K562 (cell line): ENCODE data around the gene BCKDHB. TPM values are rescaled to one million over a fixed set of nuclear protein-coding genes. Genes with fewer than 3 reads are reported as not detected.
A peak's percentile ranks its signal among the peaks of the same experiment; 100 is the strongest.

Experiments used
- ATAC-seq: fragments of 200-7000 bp; cut with Tn5 transposase; 3 replicates; pipeline ENCODE4 v1.9.1; 2020; ENCODE audit warnings: moderate library complexity
- BruUV-seq: library from RNA; stranded (reverse); fragments of 400-500 nt; replicated peaks from 2 replicates; lab custom pipeline; 2021; lab: Mats Ljungman, UMichigan
- CTCF ChIA-PET: fragments of 300-600 bp; formaldehyde crosslinking; extraction: SDS; loops from one replicate; lab custom pipeline; 2021; ENCODE audit warnings: low intra/inter-chr PET ratio; lab: Yijun Ruan, JAX
- POLR2A ChIA-PET: fragments of 300-600, 350-650 bp; sonication (Branson Sonifier 250); formaldehyde crosslinking; extraction: SDS; loops from one replicate; lab custom pipeline; 2021; ENCODE audit warnings: antibody characterized with exemption, inconsistent platforms; lab: Yijun Ruan, JAX
- DNase-seq, 4 experiments: peaks; one replicate each; pipeline versions ENCODE4 v3.0.0 to v3.0.0-alpha.2; 2011 to 2018; ENCODE audit warnings: low spot score in 3 of 4, mixed read lengths in 3 of 4; ENCODE audit errors: extremely low read depth in 1 of 4
- FAIRE-seq: peaks from 2 replicates; lab custom pipeline; 2011; peaks lifted over from hg19 to GRCh38; lab: Jason Lieb, UNC
- H2AFZ ChIP-seq: 2 replicates; pipeline ENCODE4 v1.6.0; 2011; ENCODE audit warnings: low read depth, low read length, control low read depth, inconsistent platforms
- H3K27ac ChIP-seq: fragments of 200-600 bp; 3 replicates; pipeline ENCODE4 v1.8.0; 2011; ENCODE audit warnings: low read depth, mild to moderate bottlenecking, control low read depth, inconsistent platforms, low read length, moderate library complexity, mixed read lengths; ENCODE audit errors: extremely low read depth
- H3K27me3 ChIP-seq, 2 experiments: fragments of 300-600 bp in 1 of 2; 2 replicates in 1 of 2; 3 replicates in 1 of 2; pipeline versions ENCODE4 v1.6.0 to v1.8.0; 2011; ENCODE audit warnings: inconsistent platforms in 2 of 2, low read length in 2 of 2, mild to moderate bottlenecking in 1 of 2, mixed read lengths in 1 of 2, moderate library complexity in 1 of 2; ENCODE audit not compliant: control insufficient read depth in 2 of 2, insufficient read depth in 2 of 2
- H3K36me3 ChIP-seq: fragments of 300-600 bp; 3 replicates; pipeline ENCODE4 v1.8.0; 2011; ENCODE audit warnings: mild to moderate bottlenecking, low read length, inconsistent platforms; ENCODE audit not compliant: control insufficient read depth, insufficient read depth
- H3K4me1 ChIP-seq, 2 experiments: fragments of 200-600 bp in 1 of 2; replicated peaks in 1 of 2; 2 replicates in 1 of 2; 3 replicates in 1 of 2; pipeline versions ENCODE4 v1.5.1 to v1.8.0; 2011; ENCODE audit warnings: inconsistent platforms in 2 of 2, low read length in 2 of 2, mild to moderate bottlenecking in 1 of 2, mixed read lengths in 1 of 2, moderate library complexity in 1 of 2; ENCODE audit not compliant: control insufficient read depth in 2 of 2, insufficient read depth in 2 of 2
- H3K4me2 ChIP-seq: 2 replicates; pipeline ENCODE4 v1.6.1; 2011; ENCODE audit warnings: low read length, control low read depth, inconsistent platforms, mixed read lengths; ENCODE audit not compliant: insufficient read depth
- H3K4me3 ChIP-seq: fragments of 200-600 bp; sonication (generic), shearing (Covaris generic); 2 replicates; pipeline ENCODE4 v1.5.1; 2016; ENCODE audit warnings: control low read depth, inconsistent platforms
- H3K79me2 ChIP-seq: fragments of 200-600 bp; 3 replicates; pipeline ENCODE4 v1.8.0; 2011; ENCODE audit warnings: low read length, inconsistent platforms; ENCODE audit not compliant: control insufficient read depth, insufficient read depth
- H3K9ac ChIP-seq, 2 experiments: 2 replicates each; pipeline versions ENCODE4 v1.6.0 to v1.6.1; 2011; ENCODE audit warnings: low read depth in 2 of 2, low read length in 2 of 2, control low read depth in 1 of 2, inconsistent platforms in 1 of 2, mild to moderate bottlenecking in 1 of 2, mixed read lengths in 1 of 2; ENCODE audit not compliant: insufficient read depth in 1 of 2
- H3K9me1 ChIP-seq: one replicate; pipeline ENCODE4 v1.6.0; 2011; ENCODE audit warnings: inconsistent platforms, mild to moderate bottlenecking, low read length, moderate library complexity; ENCODE audit not compliant: control insufficient read depth, insufficient read depth
- H3K9me3 ChIP-seq: replicated peaks from 2 replicates; pipeline ENCODE4 v1.5.1; 2011; ENCODE audit warnings: low read depth, low read length, inconsistent platforms; ENCODE audit not compliant: control insufficient read depth, insufficient read depth
- H4K20me1 ChIP-seq: replicated peaks from 2 replicates; pipeline ENCODE4 v1.6.1; 2011; ENCODE audit warnings: low read length, inconsistent platforms, mixed read lengths; ENCODE audit not compliant: control insufficient read depth, insufficient read depth
- AFF1 ChIP-seq, 2 experiments: fragments of 450-650 bp; IDR thresholded peaks; 2 replicates each; pipeline ENCODE4 v1.6.1; 2018; ENCODE audit warnings: mild to moderate bottlenecking in 2 of 2, low read depth in 1 of 2; ENCODE audit not compliant: partially characterized antibody in 2 of 2
- CREB1 ChIP-seq, 2 experiments: sonication (generic) in 1 of 2; formaldehyde crosslinking in 1 of 2; IDR thresholded peaks; 2 replicates each; pipeline versions ENCODE4 v1.6.1 to v1.8.0; 2012 to 2022; ENCODE audit warnings: inconsistent platforms in 1 of 2, mild to moderate bottlenecking in 1 of 2, missing genetic modification reagents in 1 of 2, moderate library complexity in 1 of 2
- MED1 ChIP-seq: sonication (generic); formaldehyde crosslinking; IDR thresholded peaks from 2 replicates; pipeline ENCODE4 v1.8.1; 2023; ENCODE audit warnings: missing genetic modification reagents, borderline replicate concordance
- PCBP1 ChIP-seq: fragments of 200-400 bp; formaldehyde crosslinking; IDR thresholded peaks from 2 replicates; pipeline ENCODE4 v1.6.1; 2018; ENCODE audit warnings: mild to moderate bottlenecking, low read depth, low read length; ENCODE audit not compliant: poor library complexity, severe bottlenecking
- RFX1 ChIP-seq: fragments of 450-650 bp; IDR thresholded peaks from 2 replicates; pipeline ENCODE4 v1.6.1; 2016; ENCODE audit warnings: mild to moderate bottlenecking, moderate library complexity
- ZNF134 ChIP-seq: fragments of 250-450 bp; sonication (Bioruptor Pico); conservative IDR thresholded peaks from 2 replicates; pipeline ENCODE4 v1.4.0; 2020
- ZNF384 ChIP-seq: IDR thresholded peaks from 2 replicates; pipeline ENCODE4 v1.6.1; 2012; ENCODE audit warnings: low read depth, low read length, improper control_type of control experiment
- WGBS: fragments of 100-300 bp; shearing (Covaris generic); methylation state at CpG from one replicate; pipeline ENCODE4 v1.1.6; 2016; ENCODE audit warnings: low coverage, mixed read lengths; ENCODE audit not compliant: insufficient coverage; ENCODE audit errors: missing lambda C conversion rate; 5-methylcytosine and 5-hydroxymethylcytosine counted together
- in situ Hi-C: fragments of 300-500 bp; cut with MboI; formaldehyde crosslinking; loops from 4 replicates; pipeline ENCODE4 v1.15.0; 2018; ENCODE audit warnings: inconsistent platforms, mixed read lengths
- intact Hi-C: fragments of 100-400 bp; cut with micrococcal nuclease; formaldehyde crosslinking; loops from 2 replicates; pipeline ENCODE4 v1.14.2; 2022
- polyA plus RNA-seq, 8 experiments: library from polyadenylated mRNA; depleted of rRNA in 4 of 8; stranded (reverse) in 5 of 8; unstranded in 3 of 8; fragments of >200 nt; fragmentation: Nextera tagmentation in 2 of 8; fragmentation: Illumina TruSeq in 1 of 8; extraction: Ambion mirVana in 2 of 8; extraction: Trizol in 1 of 8; gene quantifications; 2 replicates each; pipeline versions ENCODE4 v1.2.1 to v1.2.3, GENCODE V29; 2011 to 2014; ENCODE audit warnings: inconsistent platforms in 1 of 8, missing spikeins in 1 of 8
- total RNA-seq, 7 experiments: library from RNA; depleted of rRNA in 6 of 7; stranded (reverse); fragments of >200 nt in 6 of 7; fragmentation: Illumina TruSeq in 2 of 7; extraction: Trizol in 2 of 7; gene quantifications; 2 replicates each; pipeline versions ENCODE4 v1.2.1 to v1.2.3, GENCODE V29; 2011 to 2021; ENCODE audit warnings: low replicate concordance in 1 of 7
- TF ChIP-seq, protein P1 (sequence below): fragments of 250-450 bp; sonication (Bioruptor Pico); IDR thresholded peaks from 2 replicates; pipeline ENCODE4 v1.8.0; 2021; ENCODE audit warnings: mild to moderate bottlenecking, moderate library complexity

Gene BCKDHB
- total and polyA plus RNA-seq, 9 of the 15 experiments (the other 6 are each of a cell fraction or from before 2014, with no cell fraction given) = 4.1 to 23.7 (median 7.5) TPM

DNA sequence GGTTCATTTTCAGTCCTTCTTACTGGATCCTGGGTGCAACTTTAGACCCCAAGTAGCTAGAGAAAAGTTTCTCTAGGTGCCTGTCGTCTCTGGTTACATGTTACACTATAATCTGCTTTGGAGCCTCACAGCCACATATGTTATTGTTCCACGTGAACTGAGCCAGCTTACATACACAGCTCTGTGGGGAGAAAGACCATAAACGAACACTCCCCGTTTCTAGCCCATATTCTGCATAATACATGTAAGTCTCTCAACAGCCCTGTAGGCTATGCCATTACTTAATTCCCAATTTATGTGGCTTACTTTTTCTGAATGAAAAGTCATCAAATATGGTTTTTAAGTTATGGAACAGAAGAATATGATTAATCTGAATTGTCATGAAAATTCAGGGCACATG, 233.8 kb downstream of the BCKDHB start (continued):
- no peak for TF ChIP-seq AFF1 (IDR thresholded peaks at IDR 0.05; ENCODE audit: low read depth in 1 of 2, partially characterized antibody in 2 of 2)

- TF ChIP-seq RFX1 (peak; percentile 9; the same call in 1 of the 2 replicates), MED1 (CRISPR knock-in tag) (no peak), PCBP1 (no peak), CREB1 (IDR thresholded peaks at IDR 0.05) (no peak), CREB1 (CRISPR knock-in tag; IDR thresholded peaks at IDR 0.05) (no peak), ZNF134 (CRISPR knock-in tag) (no peak), ZNF384 (no peak)
- TF ChIP-seq, protein P1, sequence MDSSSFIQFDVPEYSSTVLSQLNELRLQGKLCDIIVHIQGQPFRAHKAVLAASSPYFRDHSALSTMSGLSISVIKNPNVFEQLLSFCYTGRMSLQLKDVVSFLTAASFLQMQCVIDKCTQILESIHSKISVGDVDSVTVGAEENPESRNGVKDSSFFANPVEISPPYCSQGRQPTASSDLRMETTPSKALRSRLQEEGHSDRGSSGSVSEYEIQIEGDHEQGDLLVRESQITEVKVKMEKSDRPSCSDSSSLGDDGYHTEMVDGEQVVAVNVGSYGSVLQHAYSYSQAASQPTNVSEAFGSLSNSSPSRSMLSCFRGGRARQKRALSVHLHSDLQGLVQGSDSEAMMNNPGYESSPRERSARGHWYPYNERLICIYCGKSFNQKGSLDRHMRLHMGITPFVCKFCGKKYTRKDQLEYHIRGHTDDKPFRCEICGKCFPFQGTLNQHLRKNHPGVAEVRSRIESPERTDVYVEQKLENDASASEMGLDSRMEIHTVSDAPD = no peak
- 29% methylated on average over 5 of the region's 5 CpGs for WGBS
- in situ Hi-C loops (no loop called here), intact Hi-C loops (no loop called here)
- Histone ChIP-seq H2AFZ (no peak overlapping the region), H3K79me2 (no peaks in the 10 kb centered on the region), H3K4me1 (no peaks in the 10 kb centered on the region), H3K9me3 (no peaks in the 10 kb centered on the region), H3K4me3 (no peak overlapping the region), H3K27me3 (no peaks in the 10 kb centered on the region), H3K9ac (no peak overlapping the region), H3K4me2 (no peak overlapping the region), H4K20me1 (no peaks in the 10 kb centered on the region), H3K9me1 (no peaks in the 10 kb centered on the region), H3K36me3 (no peaks in the 10 kb centered on the region), H3K27ac (no peak overlapping the region)
- POLR2A ChIA-PET = interaction anchor here (0.9 to 1.2 kb wide), 2 partner anchors 11 to 392 kb away, joined by 3 read pairs; no protein-coding TSS in a partner anchor
- CTCF ChIA-PET = no interaction called here
- no TSS peak for BruUV-seq
- DNase-seq (no peak), FAIRE-seq (no peak), ATAC-seq (no peak)
Observed at GRCh38 chr6:80340686-80341085, 234.2 kb downstream of the BCKDHB start.
